Fibroblast of lung (primary cell): Measurements from ENCODE around the gene SMAGP.

ENCODE experiments used
- CTCF ChIP-seq, 2 donors: IDR thresholded peaks in 1 of 2; conservative IDR thresholded peaks in 1 of 2; 1 replicate in 1 of 2; 2 replicates in 1 of 2; pipeline ENCODE4 v1.5.1; 2011 to 2012; ENCODE audit warnings: low read length in 2 of 2, control low read depth in 1 of 2, inconsistent platforms in 1 of 2, low read depth in 1 of 2, mild to moderate bottlenecking in 1 of 2
- EZH2 ChIP-seq: IDR thresholded peaks from 2 replicates; pipeline ENCODE4 v1.5.1; 2012; ENCODE audit warnings: low read length, control low read depth, mild to moderate bottlenecking; ENCODE audit errors: missing control alignments

- TF ChIP-seq CTCF (conservative IDR thresholded peaks at IDR 0.05 in 1 of 2, IDR thresholded peaks at IDR 0.05 in 1 of 2; ENCODE audit: low read depth in 1 of 2, low read length in 2 of 2): no peak
- TF ChIP-seq EZH2: no peak
These were observed 62.1 kb downstream of the SMAGP start for GRCh38 chr12:51208016-51208660.
